ENCODE measurements around the gene RPS6KA1. TPM values are rescaled to one million over a fixed set of nuclear protein-coding genes. Genes with fewer than 3 reads are reported as not detected.
"Not testable (repeated sequence)": the region's sequence is repeated elsewhere in the genome, so short reads cannot be mapped to it uniquely, and the experiment has no call there.

Gene RPS6KA1
- total RNA-seq, 6 donors from 2014 or later, result 91.1 to 161 (median 120) TPM

DNA sequence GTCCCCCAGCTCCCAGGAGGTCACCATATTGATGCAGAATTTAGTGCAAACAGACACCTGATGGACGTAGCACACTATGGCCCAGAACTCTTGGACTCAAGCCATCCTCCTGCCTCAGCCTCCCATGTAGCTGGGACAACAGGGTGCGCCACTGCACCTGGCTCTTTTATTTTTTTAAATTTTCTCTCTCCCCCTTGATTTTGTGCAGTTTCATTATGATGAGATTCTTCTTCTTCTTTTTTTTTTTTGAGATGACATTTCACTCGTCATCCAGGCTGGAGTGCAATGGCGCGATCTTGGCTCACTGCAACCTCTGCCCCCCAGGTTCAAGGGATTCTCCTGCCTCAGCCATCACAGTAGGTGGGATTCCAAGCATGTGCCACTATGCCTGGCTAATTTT lies 63.8 kb downstream of the RPS6KA1 start:
- DNase-seq, result peak in 1 of 2 donors; percentile 11
- TF ChIP-seq POLR2AphosphoS5 (IDR thresholded peaks at IDR 0.05) (no peak), CTCF (IDR thresholded peaks at IDR 0.05) (no peak), EP300 (IDR thresholded peaks at IDR 0.05) (no peak), POLR2A (IDR thresholded peaks at IDR 0.05) (no peak)

DNA sequence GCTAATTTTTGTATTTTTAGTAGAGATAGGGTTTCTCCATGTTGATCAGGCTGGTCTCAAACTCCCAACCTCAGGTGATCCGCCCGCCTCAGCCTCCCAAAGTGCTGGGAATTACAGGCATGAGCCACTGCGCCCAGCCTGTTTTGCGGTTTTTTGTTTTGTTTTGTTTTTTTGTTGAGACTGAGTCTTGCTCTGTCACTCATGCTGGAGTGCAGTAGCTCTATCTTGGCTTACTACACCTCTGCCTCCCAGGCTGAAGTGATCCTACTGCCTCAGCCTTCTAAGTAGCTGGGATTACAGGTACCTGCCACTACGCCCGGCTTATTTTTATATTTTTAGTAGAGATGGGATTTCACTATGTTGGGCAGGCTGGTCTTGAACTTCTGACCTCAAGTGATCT lies 65.0 kb downstream of the RPS6KA1 start:
- H3K4me1 ChIP-seq; H3K27ac ChIP-seq; H3K9me3 ChIP-seq; ATAC-seq (ENCODE audit: low FRiP score in 2 of 2); DNase-seq; H3K4me3 ChIP-seq; H3K36me3 ChIP-seq; H3K27me3 ChIP-seq: not testable (repeated sequence)
- WGBS, 2 donors, result 89 to 93% methylated on average over 6 of the region's 6 CpGs

More for the DNA sequence above, 63.8 kb downstream of the RPS6KA1 start:
- H3K27ac ChIP-seq, result no peak overlapping the region
- peaks cover 0 to 5% (median under 1%) of the 10 kb centered on the region in 4 donors for H3K4me1 ChIP-seq
- H3K4me3 ChIP-seq, result no peak overlapping the region
- H3K9me3 ChIP-seq, result peaks cover 0 to 8% (median 5%) of the 10 kb centered on the region in 4 donors
- H3K27me3 ChIP-seq, result no peaks in the 10 kb centered on the region
- no peaks in the 10 kb centered on the region for H3K36me3 ChIP-seq
- 67 to 82% methylated on average over 5 of the region's 5 CpGs for WGBS, 2 donors
- no peak for ATAC-seq (ENCODE audit: low FRiP score in 2 of 2)

- peak in 1 of 2 donors; percentile 73 for ATAC-seq (ENCODE audit: low FRiP score in 2 of 2)
Observed at GRCh38 chr1:26597629-26598039, 68.1 kb downstream of the RPS6KA1 start.

DNA sequence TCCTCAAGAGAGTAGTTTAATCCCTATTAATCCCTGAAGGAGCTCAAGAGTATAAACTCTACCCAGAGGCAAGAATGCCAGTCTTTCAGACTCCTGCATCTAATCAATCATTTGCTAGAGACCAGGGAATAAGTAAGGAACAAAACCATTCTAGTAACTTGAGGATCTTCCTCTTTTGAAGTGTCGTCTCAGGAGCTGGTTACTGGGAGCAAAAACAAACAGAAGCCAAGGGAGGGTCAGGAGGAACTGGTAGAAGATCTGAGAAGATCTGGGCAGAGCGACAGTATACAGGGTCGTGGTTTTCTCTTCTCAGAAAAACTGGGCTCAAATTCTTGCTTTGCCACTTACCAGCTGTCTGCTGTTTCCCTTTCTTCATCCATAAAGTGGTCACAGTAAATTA lies 69.3 kb downstream of the RPS6KA1 start:
- WGBS, 2 donors, result 41 to 45% methylated on average over 3 of the region's 3 CpGs
- H3K27ac ChIP-seq, result no peak overlapping the region
- ATAC-seq (ENCODE audit: low FRiP score in 2 of 2), result peak in 1 of 2 donors; percentile 61

More at GRCh38 chr1:26597629-26598039, 68.1 kb downstream of the RPS6KA1 start:
- DNase-seq, result no peak
- H3K9me3 ChIP-seq, result no peaks in the 10 kb centered on the region
- H3K27ac ChIP-seq, result no peak overlapping the region
- H3K4me1 ChIP-seq, result peaks cover 0 to 9% (median 7%) of the 10 kb centered on the region in 4 donors
- TF ChIP-seq POLR2A (IDR thresholded peaks at IDR 0.05), result no peak
- peak; percentile 66 to 83 (median 70) for TF ChIP-seq CTCF (IDR thresholded peaks at IDR 0.05)
- no peaks in the 10 kb centered on the region for H3K27me3 ChIP-seq
- 2 to 4% methylated on average over 2 of the region's 2 CpGs for WGBS, 2 donors
- H3K4me3 ChIP-seq, result no peak overlapping the region
- no peaks in the 10 kb centered on the region for H3K36me3 ChIP-seq

DNA sequence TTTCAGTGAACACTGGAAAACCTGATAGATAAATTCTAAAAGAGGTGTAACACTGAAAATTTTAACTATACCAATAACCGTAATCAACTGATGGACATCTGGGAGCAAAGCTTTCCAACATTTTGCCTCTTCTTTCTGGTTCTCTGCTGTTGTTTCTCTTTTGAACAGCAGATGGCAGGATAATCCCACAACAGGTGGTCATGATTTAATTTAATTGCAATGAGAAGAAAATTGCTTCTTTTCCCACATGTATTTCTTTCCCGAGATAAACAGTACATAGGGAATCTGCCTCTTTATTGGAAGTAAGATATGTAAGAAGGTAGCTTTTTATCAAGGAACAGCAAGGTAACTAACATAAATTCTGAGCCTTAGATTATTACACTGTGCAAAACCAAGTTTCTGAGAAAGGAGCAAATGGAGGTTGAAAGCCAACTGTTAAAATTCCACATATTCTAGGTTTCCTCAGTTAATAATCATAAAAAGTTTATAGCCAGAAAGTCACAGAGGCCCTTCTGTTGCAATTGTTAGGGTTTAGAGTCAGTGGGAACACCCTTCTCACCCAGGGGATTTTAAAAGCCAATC lies 72.9 kb downstream of the RPS6KA1 start:
- DNase-seq (no peak), ATAC-seq (ENCODE audit: low FRiP score in 2 of 2) (peak in 1 of 2 donors; percentile 81)
- 0 to 1% methylated on average over 2 of the region's 2 CpGs for WGBS, 2 donors
- Histone ChIP-seq H3K4me3 (no peak overlapping the region), H3K27me3 (no peaks in the 10 kb centered on the region), H3K36me3 (no peaks in the 10 kb centered on the region), H3K27ac (no peak overlapping the region), H3K9me3 (no peaks in the 10 kb centered on the region), H3K4me1 (peaks cover 0 to 9% (median 6%) of the 10 kb centered on the region in 4 donors)
- TF ChIP-seq POLR2AphosphoS5 (IDR thresholded peaks at IDR 0.05), result peak in 1 of 2 donors; percentile 41
- TF ChIP-seq EP300 (IDR thresholded peaks at IDR 0.05), result no peak
- TF ChIP-seq CTCF (IDR thresholded peaks at IDR 0.05), result peak; percentile 71 to 93 (median 88)

More for the DNA sequence above, 69.3 kb downstream of the RPS6KA1 start:
- DNase-seq, result no peak
- Histone ChIP-seq H3K36me3 (no peaks in the 10 kb centered on the region), H3K4me1 (peaks cover 0 to 10% (median 7%) of the 10 kb centered on the region in 4 donors), H3K4me3 (no peak overlapping the region), H3K9me3 (no peaks in the 10 kb centered on the region), H3K27me3 (no peaks in the 10 kb centered on the region)
- no peak for TF ChIP-seq EP300 (IDR thresholded peaks at IDR 0.05)
- no peak for TF ChIP-seq CTCF (IDR thresholded peaks at IDR 0.05)

Data from upper lobe of left lung (tissue), 6 donors.